KMS-11 (cell line): ENCODE data around the gene TMPRSS9.

Experiments used
- H2AFZ ChIP-seq: fragments of 200-600 bp; sonication (generic); 2 replicates; pipeline ENCODE4 v1.6.1; 2016; ENCODE audit warnings: antibody characterized with exemption, mixed run types, low read depth
- H3K27ac ChIP-seq: fragments of 200-600 bp; sonication (generic); 2 replicates; pipeline ENCODE4 v1.6.1; 2016; ENCODE audit warnings: mild to moderate bottlenecking, mixed run types
- H3K27me3 ChIP-seq: fragments of 200-600 bp; sonication (generic); 2 replicates; pipeline ENCODE4 v1.6.1; 2017; ENCODE audit warnings: mild to moderate bottlenecking, low read depth, mixed run types, moderate library complexity; ENCODE audit not compliant: insufficient read depth
- H3K36me3 ChIP-seq: fragments of 200-600 bp; sonication (generic); 2 replicates; pipeline ENCODE4 v1.6.1; 2017; ENCODE audit warnings: mild to moderate bottlenecking, mixed run types; ENCODE audit not compliant: insufficient read depth
- H3K4me1 ChIP-seq: fragments of 200-600 bp; sonication (generic); 2 replicates; pipeline ENCODE4 v1.6.1; 2016; ENCODE audit warnings: mild to moderate bottlenecking, low read depth, mixed run types; ENCODE audit not compliant: poor library complexity, severe bottlenecking
- H3K4me2 ChIP-seq: fragments of 200-600 bp; sonication (generic); 2 replicates; pipeline ENCODE4 v1.7.0; 2016; ENCODE audit warnings: mild to moderate bottlenecking, mixed run types
- H3K4me3 ChIP-seq: fragments of 200-600 bp; sonication (generic); IDR thresholded peaks from 2 replicates; pipeline ENCODE4 v1.6.1; 2017; ENCODE audit warnings: low read depth, low read length, mixed read lengths; ENCODE audit not compliant: insufficient read depth
- H3K79me2 ChIP-seq: fragments of 200-600 bp; sonication (generic); 2 replicates; pipeline ENCODE4 v1.6.1; 2016; ENCODE audit warnings: low read depth, mixed run types; ENCODE audit not compliant: insufficient read depth
- H3K9ac ChIP-seq: fragments of 200-600 bp; sonication (generic); 2 replicates; pipeline ENCODE4 v1.6.1; 2016; ENCODE audit warnings: mild to moderate bottlenecking, mixed run types
- H4K20me1 ChIP-seq: fragments of 200-600 bp; sonication (generic); 2 replicates; pipeline ENCODE4 v1.6.1; 2016; ENCODE audit warnings: mild to moderate bottlenecking, mixed run types; ENCODE audit not compliant: insufficient read depth
- TF ChIP-seq, protein P1 (sequence below): fragments of 200-600 bp; sonication (generic); conservative IDR thresholded peaks from 2 replicates; pipeline ENCODE4 v1.6.1; 2017; ENCODE audit warnings: low read depth, mild to moderate bottlenecking, antibody characterized with exemption, low read length, moderate library complexity, mixed read lengths

Gene TMPRSS9

GRCh38 chr19:2420490-2420889, 60.4 kb downstream of the TMPRSS9 start:
- no peak overlapping the region for H3K4me2 ChIP-seq
- no peaks in the 10 kb centered on the region for H3K4me1 ChIP-seq
- H3K27me3 ChIP-seq, result no peaks in the 10 kb centered on the region
- H3K27ac ChIP-seq, result no peak overlapping the region
- no peak overlapping the region for H3K9ac ChIP-seq
- no peaks in the 10 kb centered on the region for H4K20me1 ChIP-seq
- no peak overlapping the region for H2AFZ ChIP-seq
- TF ChIP-seq, protein P1, sequence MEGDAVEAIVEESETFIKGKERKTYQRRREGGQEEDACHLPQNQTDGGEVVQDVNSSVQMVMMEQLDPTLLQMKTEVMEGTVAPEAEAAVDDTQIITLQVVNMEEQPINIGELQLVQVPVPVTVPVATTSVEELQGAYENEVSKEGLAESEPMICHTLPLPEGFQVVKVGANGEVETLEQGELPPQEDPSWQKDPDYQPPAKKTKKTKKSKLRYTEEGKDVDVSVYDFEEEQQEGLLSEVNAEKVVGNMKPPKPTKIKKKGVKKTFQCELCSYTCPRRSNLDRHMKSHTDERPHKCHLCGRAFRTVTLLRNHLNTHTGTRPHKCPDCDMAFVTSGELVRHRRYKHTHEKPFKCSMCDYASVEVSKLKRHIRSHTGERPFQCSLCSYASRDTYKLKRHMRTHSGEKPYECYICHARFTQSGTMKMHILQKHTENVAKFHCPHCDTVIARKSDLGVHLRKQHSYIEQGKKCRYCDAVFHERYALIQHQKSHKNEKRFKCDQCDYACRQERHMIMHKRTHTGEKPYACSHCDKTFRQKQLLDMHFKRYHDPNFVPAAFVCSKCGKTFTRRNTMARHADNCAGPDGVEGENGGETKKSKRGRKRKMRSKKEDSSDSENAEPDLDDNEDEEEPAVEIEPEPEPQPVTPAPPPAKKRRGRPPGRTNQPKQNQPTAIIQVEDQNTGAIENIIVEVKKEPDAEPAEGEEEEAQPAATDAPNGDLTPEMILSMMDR, result no peak
- H3K4me3 ChIP-seq, result no peak overlapping the region
- peaks cover 3% of the 10 kb centered on the region for H3K79me2 ChIP-seq
- no peaks in the 10 kb centered on the region for H3K36me3 ChIP-seq

DNA sequence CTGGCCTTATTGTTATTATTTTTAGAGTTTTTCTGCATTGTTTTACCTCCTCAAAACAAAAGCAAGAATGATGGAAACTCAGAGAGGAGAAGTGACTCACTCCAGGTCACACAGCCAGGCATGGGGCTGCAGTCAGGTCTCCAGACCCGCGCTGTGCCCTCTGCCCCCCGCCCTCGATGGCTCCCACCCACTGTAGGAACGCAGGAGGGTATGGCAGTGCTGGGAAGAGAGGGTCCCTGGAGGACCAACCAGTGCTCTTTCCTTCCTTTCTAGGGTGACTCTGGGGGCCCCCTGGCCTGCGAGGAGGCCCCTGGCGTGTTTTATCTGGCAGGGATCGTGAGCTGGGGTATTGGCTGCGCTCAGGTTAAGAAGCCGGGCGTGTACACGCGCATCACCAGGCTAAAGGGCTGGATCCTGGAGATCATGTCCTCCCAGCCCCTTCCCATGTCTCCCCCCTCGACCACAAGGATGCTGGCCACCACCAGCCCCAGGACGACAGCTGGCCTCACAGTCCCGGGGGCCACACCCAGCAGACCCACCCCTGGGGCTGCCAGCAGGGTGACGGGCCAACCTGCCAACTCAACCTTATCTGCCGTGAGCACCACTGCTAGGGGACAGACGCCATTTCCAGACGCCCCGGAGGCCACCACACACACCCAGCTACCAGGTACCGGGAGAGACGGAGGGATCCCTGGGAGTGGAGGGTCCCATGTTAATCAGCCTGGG, 61.7 kb downstream of the TMPRSS9 start:
- Histone ChIP-seq H3K4me1 (peaks cover 6% of the 10 kb centered on the region), H3K36me3 (no peaks in the 10 kb centered on the region), H3K27me3 (no peaks in the 10 kb centered on the region), H3K79me2 (peaks cover 15% of the 10 kb centered on the region), H3K27ac (no peak overlapping the region), H3K4me3 (no peak overlapping the region), H4K20me1 (no peaks in the 10 kb centered on the region), H3K4me2 (no peak overlapping the region), H2AFZ (no peak overlapping the region), H3K9ac (no peak overlapping the region)
- TF ChIP-seq, protein P1, result no peak

DNA sequence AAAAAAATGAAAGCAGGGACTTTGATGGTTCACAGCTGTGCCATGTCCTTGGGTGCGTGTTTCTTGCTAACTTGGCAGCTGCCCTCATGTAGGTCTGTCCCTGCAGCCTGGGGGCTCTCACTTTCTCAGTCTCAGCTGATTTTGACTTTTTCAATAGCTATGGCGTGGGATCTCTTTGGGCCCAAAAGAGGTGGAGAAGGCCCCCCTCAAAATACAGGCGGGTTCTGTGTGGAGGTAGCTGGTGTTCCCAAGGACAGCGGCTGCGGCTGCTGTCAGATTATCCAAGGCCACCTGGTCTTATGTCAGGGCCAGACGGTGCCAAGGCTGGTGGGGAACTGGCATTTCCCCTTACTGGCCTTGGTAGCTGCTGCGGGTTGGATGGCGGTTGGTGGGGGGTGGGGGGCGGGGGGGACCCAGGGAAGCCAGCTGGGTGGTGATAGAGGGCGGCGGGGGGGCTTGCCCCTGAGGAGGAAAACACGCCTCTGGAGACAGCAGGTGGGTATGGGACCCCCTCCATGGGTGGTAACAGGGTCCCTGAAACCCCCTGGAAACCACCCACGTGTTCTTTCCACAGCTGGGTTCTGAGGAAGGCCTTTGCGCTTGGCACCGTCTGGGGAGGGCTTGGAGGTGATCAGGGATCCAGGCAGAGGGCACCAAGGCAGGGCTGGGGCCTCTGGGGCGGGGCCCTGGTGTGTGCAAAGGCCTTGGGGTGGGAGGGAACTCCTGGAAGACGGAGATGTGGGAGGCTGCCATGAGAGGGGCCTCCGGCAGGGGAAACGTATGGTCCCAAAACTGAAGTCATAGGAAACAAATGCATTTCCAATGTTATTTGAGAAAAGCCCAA, 63.2 kb downstream of the TMPRSS9 start:
- Histone ChIP-seq H3K4me3 (no peak overlapping the region), H3K36me3 (no peaks in the 10 kb centered on the region), H4K20me1 (no peaks in the 10 kb centered on the region), H3K9ac (no peak overlapping the region), H3K27me3 (no peaks in the 10 kb centered on the region), H3K27ac (no peak overlapping the region), H3K4me1 (peaks cover 11% of the 10 kb centered on the region), H2AFZ (no peak overlapping the region), H3K4me2 (no peak overlapping the region), H3K79me2 (peaks cover 21% of the 10 kb centered on the region)
- TF ChIP-seq, protein P1, result no peak

DNA sequence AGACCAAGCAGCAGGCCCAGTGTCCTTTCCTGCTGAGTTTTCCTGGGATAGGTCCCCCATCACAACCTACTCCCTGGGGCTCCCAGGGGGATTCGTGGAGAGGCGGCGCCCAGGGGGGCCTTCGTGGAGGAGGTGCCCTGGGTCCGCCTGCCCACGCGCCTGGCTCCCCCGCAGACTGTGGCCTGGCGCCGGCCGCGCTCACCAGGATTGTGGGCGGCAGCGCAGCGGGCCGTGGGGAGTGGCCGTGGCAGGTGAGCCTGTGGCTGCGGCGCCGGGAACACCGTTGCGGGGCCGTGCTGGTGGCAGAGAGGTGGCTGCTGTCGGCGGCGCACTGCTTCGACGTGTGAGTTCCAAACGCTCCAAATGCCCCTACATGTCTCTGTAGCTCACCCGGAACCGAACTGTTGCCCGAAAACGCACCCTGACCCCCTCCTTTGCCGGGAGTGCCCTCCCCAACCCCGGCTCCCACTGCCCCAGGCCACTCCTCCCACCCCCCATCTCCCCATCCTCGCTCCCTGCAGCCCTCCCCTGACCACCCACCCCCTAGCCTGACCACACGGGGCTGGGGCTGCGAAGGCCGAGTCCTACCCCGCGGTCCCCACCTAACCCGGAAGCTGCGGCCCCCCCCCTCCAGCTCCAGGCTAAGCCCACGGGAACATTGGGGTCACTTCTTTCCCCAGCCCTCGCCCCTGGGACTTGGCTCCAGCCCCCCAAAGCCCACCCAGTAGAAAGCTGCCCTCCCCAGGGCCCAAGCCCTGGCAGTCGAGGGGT, 64.0 kb downstream of the TMPRSS9 start:
- no peaks in the 10 kb centered on the region for H4K20me1 ChIP-seq
- no peaks in the 10 kb centered on the region for H3K27me3 ChIP-seq
- H3K4me1 ChIP-seq, result peaks cover 11% of the 10 kb centered on the region
- H3K4me2 ChIP-seq, result no peak overlapping the region
- peaks cover 21% of the 10 kb centered on the region for H3K79me2 ChIP-seq
- TF ChIP-seq, protein P1, result no peak
- no peak overlapping the region for H3K4me3 ChIP-seq
- no peaks in the 10 kb centered on the region for H3K36me3 ChIP-seq
- H3K27ac ChIP-seq, result no peak overlapping the region
- H2AFZ ChIP-seq, result no peak overlapping the region
- no peak overlapping the region for H3K9ac ChIP-seq
